Muscle of arm (tissue), 12 donors: Measurements from ENCODE around the gene CFAP251. TPM values are rescaled to one million over a fixed set of nuclear protein-coding genes. Genes with fewer than 3 reads are reported as not detected.

ENCODE experiments used
- DNase-seq: peaks from one replicate; pipeline ENCODE4 v3.0.0-alpha.2; 2013
- polyA plus RNA-seq, 12 donors: library from polyadenylated mRNA; unstranded; fragments of 120-200 nt; gene quantifications; one replicate each; pipeline ENCODE4 v1.2.1, GENCODE V29; 2013; ENCODE audit not compliant: insufficient read length in 12 of 12

Gene CFAP251
- polyA plus RNA-seq, 12 donors: 0.57 to 2.2 (median 1.2) TPM; not detected in 2

GRCh38 chr12:121946313-121947025 is 28.1 kb downstream of the CFAP251 start:
- no peak for DNase-seq

- no peak for DNase-seq
Observed at GRCh38 chr12:121947981-121948380, 29.6 kb downstream of the CFAP251 start.

GRCh38 chr12:121949648-121950397 is 31.4 kb downstream of the CFAP251 start:
- DNase-seq: no peak

- DNase-seq: no peak
Observed at GRCh38 chr12:121953117-121953692, 34.8 kb downstream of the CFAP251 start.

- DNase-seq: no peak
Observed at GRCh38 chr12:121953695-121954094, 35.3 kb downstream of the CFAP251 start.

GRCh38 chr12:121955258-121956237 is 37.2 kb downstream of the CFAP251 start:
- no peak for DNase-seq

- DNase-seq: no peak
Observed at GRCh38 chr12:121957861-121958515, 39.6 kb downstream of the CFAP251 start.

GRCh38 chr12:121958541-121959240 is 40.3 kb downstream of the CFAP251 start:
- DNase-seq: no peak

GRCh38 chr12:121960541-121960940 is 42.1 kb downstream of the CFAP251 start:
- DNase-seq: no peak

- DNase-seq: no peak
Observed at GRCh38 chr12:121961195-121961879, 42.9 kb downstream of the CFAP251 start.

GRCh38 chr12:121963341-121964018 is 45.1 kb downstream of the CFAP251 start:
- no peak for DNase-seq

- no peak for DNase-seq
Observed at GRCh38 chr12:121964813-121965643, 46.6 kb downstream of the CFAP251 start.

- DNase-seq: no peak
Observed at GRCh38 chr12:121966959-121967358, 48.6 kb downstream of the CFAP251 start.

- no peak for DNase-seq
Observed at GRCh38 chr12:121968876-121969275, 50.5 kb downstream of the CFAP251 start.

GRCh38 chr12:121969726-121970125 is 51.3 kb downstream of the CFAP251 start:
- DNase-seq: no peak

- no peak for DNase-seq
Observed at GRCh38 chr12:121970581-121971300, 52.3 kb downstream of the CFAP251 start.
